NCI-H2196 (cell line): ENCODE results near the gene SMAD2.
A peak's percentile ranks its signal among the peaks of the same experiment; 100 is the strongest.
"Not testable (repeated sequence)": the region's sequence is repeated elsewhere in the genome, so short reads cannot be mapped to it uniquely, and the experiment has no call there.

Experiments used
- DNase-seq: peaks from one replicate; lab custom pipeline; 2025; ENCODE audit not compliant: unreplicated experiment; lab: John Stamatoyannopoulos, UW

SMAD2 gene

DNA sequence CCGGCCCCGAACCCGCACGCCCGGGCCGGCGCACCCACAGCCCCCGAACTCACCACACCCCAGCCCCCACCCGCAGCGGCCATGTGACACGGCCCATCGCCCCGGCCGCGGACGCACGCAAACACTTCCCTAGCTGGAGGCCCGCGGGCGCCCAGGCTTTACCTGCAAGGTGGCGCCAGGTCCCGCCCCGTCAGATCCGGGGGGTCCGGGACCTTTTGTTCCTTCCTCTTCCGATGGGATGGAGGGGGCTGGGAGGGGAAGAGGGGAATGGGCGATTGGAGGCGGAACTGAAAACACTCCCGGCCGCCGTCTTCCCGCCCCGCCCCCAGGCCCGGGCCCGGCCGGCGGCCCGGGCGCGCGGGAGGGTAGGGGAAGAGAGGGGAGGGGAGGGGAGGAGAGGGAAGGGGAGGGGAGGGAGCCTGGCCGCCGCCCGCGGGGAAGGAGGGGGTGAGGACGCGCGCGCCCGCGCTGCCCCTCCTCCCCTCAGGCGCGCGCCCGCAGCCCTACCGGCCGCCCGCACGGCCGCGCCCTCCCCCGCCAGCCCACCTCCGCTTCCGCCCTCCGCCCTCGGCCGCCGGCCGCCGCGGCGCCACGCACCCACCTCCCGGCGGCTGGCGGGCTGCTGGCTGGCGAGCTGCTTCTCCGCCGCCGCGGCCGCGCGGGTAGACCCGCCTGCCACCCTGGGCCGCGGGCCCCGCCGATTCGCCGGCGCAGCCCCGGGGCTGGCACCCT is at the start of gene SMAD2:
TSS of gene SMAD2 (minus strand) at position 461 of the 732 bp plus-strand sequence. CDS start 33,903 bp downstream, outside the sequence.
- DNase-seq: peak; percentile 90

- no peak for DNase-seq
These were observed 49.2 kb upstream of the SMAD2 start for GRCh38 chr18:47979611-47980200.

- DNase-seq: no peak
These were observed 48.1 kb upstream of the SMAD2 start for GRCh38 chr18:47978603-47979002.

DNA sequence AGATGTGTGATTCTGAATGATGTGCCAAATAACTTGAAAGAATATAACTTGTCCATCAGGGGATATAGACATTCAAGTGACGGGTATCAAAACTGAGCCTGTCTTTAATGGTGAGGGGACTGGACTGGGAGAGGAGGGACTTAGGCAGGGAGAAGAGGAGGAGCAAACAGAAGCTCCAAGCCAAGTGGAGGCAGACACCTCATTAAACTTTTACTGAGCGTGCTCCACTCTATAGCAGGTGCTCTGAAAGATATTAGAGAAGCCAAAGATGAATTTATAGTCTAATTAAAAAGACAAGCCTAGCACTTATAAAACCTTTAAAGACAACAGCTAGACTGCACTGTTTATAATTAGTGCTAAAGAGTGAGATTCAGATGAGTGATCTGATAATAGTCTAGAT is 47.7 kb upstream of the SMAD2 start:
- no peak for DNase-seq

GRCh38 chr18:47975701-47976100 is 45.2 kb upstream of the SMAD2 start:
- no peak for DNase-seq

- DNase-seq: no peak
These were observed 44.6 kb upstream of the SMAD2 start for GRCh38 chr18:47975105-47975504.

- no peak for DNase-seq
These were observed 40.4 kb upstream of the SMAD2 start for GRCh38 chr18:47970664-47971531.

DNA sequence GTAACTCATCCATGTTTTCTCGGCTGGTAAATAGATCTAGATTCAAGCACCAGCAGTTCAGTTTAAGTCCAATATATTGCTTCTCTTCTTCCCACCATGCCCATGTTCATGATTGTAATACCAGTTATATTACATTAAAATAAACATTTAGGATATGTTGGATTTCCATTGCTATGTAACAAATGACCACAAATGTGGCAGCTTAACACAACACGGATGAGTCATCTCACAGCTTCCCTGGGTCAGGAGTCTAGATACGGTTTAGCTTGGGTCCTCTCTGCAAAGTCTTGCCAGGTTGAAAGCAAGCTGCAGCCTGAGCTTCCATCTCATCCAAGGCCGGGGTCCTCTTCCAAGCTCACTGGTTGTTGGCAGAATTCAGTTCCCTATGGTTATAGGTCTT is 39.4 kb upstream of the SMAD2 start:
- DNase-seq: no peak

DNA sequence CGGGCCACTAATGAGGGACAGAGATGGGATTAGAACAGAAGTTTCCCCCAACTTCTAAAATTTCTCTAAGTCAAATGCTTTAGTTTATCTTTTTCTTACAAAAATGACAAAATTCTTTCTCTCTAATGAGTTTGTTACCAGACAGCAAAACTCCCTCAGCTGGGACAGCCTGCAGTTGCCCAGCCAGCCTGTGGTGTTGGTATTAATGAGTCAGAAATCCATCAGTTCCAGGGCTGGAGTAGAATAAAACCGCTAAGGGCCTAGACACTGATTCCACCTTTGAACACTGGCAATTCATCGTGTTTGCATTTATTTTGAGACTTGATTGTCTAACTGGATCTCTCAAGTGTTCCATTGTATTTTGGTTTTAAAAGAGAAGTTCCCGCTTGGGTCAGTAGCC is 38.3 kb upstream of the SMAD2 start:
- no peak for DNase-seq

DNA sequence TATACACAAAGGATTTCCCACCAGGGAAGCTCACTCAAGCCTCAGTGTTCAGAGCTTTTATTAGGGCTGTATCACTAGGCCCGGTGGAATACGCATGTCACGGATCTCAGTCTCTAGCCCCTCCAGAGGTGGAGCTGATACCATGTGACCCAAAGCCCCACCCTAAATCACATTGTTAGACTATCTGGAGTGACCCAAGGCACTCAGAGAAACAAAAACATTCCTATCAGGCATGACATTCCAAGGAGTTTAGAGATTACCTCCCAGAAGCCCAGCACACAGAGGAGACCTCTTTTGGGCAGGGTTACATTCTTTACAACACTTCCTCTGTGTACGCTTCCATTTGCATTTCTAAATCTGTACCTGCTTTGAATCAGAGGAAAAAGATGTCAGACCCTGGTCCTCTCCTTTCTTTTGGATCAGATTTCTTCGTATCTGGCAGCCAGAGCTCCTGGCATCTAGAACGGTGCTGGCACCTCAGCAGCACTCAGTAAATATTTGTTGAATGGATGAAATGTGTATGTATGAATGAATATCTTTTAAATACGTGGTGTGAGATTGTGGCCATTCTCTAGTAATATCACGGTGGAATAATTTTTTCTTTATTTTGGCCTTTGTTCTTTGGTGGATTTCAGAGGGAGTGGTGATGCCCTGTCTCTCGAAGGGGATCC is 37.7 kb upstream of the SMAD2 start:
- peak; percentile 20 for DNase-seq

- peak; percentile 61 for DNase-seq
These were observed 33.6 kb upstream of the SMAD2 start for GRCh38 chr18:47964053-47964452.

DNA sequence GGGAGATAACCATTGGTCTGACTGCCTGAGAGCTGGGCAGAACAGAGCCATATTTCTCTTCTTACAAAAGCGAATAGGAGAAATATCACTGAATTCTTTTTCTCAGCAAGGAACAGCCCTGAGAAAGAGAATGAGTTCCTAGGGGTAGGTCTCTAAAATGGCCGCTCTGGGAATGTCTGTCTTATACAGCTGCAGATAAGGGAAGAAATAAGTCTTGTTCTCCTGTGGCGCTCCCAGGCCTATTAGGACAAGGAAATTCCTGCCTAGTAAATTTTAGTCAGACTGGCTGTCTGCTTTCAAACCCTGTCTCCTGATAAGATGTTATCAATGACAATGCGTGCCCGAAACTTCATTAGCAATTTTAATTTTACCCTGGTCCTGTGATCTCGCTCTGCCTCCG is 30.5 kb upstream of the SMAD2 start:
- not testable (repeated sequence) for DNase-seq

DNA sequence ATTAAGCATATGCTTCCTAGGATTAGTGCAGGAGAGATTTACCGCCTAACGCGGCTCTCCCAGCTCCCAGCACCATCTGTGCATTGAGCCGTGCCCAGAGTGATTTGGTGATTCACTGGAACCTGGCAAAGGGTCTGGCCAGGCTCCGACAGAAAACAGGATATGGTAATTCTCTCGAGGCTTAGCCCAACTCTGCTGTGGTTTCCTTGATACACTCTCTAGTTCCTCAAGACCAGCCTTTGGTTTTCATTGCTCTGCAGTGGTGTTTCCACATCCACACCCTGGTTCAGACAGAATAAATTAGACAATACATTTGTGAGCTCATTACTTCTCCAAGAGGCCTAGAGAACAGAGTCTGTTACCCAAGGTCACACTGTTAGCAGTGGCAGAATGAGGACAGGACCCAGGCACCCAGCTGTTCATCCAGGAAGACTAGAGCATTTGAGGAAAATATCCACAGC is 23.0 kb upstream of the SMAD2 start:
- no peak for DNase-seq

- no peak for DNase-seq
These were observed 20.1 kb upstream of the SMAD2 start for GRCh38 chr18:47950511-47950910.

DNA sequence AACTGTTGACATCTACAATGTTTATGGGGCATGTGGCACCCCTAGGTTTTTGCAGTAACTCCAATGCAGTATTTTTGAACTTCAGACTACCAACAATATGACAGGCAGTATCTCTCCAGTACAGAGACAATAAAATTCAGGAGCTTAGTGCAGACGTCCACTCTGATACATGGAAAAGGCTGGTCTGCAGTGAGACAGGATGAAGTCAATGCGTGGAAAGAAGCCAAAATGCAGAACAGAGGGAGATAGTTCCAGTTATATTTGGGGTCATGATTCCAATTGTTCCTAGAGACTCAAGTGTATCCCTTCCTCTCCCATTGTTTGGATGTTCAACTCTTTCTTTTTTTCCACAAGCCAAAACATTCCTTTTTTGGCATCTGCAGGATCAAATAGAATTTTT is 18.7 kb upstream of the SMAD2 start:
- DNase-seq: no peak

GRCh38 chr18:47946889-47947288 is 16.4 kb upstream of the SMAD2 start:
- no peak for DNase-seq

DNA sequence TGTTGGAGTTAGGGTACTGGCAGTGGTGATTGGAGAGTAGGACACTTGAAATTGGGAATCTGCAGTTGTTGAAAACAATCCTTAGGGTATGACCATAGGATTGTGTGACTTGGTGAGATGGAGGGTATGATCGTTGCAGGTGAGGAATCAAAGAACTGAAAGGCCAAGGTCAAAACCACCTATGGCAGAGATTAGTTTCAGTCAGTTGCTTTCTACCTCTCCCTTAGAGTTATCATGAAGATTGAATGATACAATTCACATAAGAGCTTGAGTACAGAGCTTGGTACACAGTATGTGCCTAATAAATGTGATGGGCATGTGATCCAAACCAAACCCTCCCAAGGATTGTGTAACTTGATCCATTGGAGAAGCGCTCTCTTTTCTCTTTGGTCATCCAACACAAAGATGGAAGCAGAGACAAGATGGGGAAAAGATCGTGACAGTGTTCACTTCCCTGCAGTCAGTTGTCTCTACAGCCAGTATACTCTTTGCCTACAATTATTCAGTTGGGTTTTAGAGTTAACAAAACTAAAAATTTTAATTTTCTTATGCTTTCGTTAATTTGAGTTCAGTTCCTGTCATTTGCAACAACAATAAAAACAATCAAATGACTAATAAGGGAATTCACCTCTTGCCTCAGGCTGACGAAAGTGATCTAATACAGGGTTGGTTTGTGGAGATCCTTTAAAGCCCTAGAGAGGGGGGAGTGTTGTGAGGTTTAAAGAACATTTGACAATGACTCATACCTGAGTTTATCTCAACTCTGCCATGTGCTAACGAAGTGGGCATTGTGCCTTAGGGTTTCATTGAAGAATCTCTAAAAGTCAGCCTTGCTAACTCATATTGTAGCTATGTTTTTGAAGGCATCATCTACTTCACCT is 14.8 kb upstream of the SMAD2 start:
- no peak for DNase-seq

- DNase-seq: no peak
These were observed 6.5 kb upstream of the SMAD2 start for GRCh38 chr18:47936952-47937351.

- DNase-seq: no peak
These were observed 5.0 kb upstream of the SMAD2 start for GRCh38 chr18:47935321-47936055.

DNA sequence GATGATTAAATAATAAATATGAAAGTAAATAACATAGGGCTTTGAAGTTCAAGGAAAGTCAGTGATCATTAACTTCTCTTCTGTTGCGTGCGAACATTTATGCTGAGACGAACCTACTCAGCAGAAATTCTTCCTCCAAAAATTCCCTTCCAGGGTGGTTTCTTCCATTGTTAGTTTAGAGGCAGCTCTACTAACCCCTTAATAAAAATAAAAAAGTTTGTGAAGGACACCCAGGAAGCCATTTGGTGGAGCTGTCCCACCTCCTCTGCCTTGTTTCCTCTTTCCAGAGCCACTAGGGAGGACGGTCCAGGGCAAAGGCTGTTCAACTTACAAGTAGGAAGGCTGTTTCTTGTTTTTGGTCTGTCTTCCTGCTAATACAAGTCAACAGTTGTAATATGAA is 2.1 kb upstream of the SMAD2 start:
- no peak for DNase-seq
